Subcutaneous adipose tissue (tissue), 4 donors: Measurements from ENCODE around the gene DGKD. TPM values are rescaled to one million over a fixed set of nuclear protein-coding genes. Genes with fewer than 3 reads are reported as not detected.

Experiments
- total RNA-seq, 4 donors: library from RNA; depleted of rRNA; stranded (reverse); fragments of >200 nt; gene quantifications; one replicate each; pipeline ENCODE4 v1.1.0, GENCODE V29; 2016
- TF ChIP-seq, protein P1 (sequence below): fragments of 450-650 bp; IDR thresholded peaks from one replicate; pipeline ENCODE4 v1.5.1; 2016; ENCODE audit warnings: low read depth, mild to moderate bottlenecking, control low read depth, antibody characterized with exemption, moderate library complexity

DGKD gene
- total RNA-seq, 4 donors from 2014 or later: 13.0 to 24.9 (median 17.8) TPM

DNA sequence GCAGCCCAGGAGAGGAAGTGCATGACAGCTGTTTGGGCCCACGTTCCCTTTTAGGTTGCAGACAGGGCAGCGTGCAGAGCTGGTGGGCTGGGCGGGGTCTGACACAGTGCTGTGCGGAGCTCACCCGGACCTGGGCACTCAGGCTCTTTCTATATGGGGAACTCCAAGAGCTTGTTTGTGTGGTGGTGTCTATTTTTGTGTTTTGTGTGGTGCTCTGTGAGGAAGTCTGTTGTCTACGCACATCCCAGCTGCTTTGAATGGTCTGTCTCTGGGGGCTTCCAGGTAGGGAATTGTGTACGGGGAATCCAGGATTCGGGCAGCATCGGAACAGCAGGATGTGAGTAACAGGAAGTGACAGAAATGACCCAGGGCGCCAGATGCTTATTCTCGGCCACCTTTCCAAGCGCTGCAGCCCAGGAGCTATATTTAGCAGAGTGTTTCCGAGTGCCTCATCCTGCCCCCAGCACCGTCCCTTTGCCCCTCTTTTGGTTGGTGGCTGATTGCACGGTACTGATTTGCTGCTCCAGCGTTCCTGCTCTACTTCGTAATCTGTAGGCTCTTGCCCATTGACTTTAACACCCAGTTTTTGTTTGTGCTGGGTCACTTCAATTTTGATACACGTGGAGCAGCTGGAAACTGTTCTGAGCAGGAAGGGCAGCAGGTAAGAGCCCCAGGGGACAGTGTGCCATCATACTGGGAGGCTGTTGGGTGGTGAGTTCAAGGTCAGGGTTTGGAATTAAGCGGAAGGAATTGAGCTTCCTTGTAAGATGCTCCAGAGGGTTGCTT is 64.7 kb downstream of the DGKD start:
- TF ChIP-seq, protein P1, sequence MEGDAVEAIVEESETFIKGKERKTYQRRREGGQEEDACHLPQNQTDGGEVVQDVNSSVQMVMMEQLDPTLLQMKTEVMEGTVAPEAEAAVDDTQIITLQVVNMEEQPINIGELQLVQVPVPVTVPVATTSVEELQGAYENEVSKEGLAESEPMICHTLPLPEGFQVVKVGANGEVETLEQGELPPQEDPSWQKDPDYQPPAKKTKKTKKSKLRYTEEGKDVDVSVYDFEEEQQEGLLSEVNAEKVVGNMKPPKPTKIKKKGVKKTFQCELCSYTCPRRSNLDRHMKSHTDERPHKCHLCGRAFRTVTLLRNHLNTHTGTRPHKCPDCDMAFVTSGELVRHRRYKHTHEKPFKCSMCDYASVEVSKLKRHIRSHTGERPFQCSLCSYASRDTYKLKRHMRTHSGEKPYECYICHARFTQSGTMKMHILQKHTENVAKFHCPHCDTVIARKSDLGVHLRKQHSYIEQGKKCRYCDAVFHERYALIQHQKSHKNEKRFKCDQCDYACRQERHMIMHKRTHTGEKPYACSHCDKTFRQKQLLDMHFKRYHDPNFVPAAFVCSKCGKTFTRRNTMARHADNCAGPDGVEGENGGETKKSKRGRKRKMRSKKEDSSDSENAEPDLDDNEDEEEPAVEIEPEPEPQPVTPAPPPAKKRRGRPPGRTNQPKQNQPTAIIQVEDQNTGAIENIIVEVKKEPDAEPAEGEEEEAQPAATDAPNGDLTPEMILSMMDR: no peak

DNA sequence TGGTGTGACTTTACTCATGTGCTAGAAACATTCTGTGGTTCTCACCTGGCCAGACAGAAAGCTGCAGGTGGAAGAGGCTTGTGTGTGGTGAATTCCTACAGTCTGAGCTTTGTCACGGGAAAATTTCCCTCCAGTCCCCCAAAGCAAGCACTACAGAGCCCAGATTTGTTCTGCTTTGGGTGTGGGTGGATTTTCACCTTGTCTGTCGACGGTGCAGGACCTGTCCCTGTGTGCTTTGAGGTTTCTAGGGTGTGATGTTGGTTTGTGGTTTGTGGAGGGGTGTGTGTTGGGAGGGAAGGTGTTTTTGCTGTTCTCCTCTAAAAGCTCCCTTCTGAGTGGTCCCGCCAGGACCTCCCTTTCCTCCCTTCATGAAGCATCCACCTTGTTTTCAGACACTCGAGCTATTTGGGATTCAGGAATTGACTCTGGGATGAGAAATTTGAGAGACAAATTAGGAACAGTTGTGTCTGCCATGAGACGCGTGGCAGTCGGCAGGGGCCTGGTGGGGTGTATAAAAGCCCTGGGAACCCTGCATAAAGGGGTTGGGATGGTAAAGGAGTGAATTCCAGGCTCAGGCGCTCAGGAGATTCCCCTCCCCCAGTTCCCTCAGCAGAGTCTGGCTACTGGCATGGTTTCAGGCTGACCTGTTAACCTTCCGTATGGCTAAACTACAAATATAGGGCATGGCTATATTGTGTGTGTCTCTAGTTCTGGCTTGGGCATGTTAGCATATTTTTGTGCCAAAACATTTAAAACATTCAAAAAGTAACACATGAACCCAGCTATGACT is 65.5 kb downstream of the DGKD start:
- TF ChIP-seq, protein P1: no peak

DNA sequence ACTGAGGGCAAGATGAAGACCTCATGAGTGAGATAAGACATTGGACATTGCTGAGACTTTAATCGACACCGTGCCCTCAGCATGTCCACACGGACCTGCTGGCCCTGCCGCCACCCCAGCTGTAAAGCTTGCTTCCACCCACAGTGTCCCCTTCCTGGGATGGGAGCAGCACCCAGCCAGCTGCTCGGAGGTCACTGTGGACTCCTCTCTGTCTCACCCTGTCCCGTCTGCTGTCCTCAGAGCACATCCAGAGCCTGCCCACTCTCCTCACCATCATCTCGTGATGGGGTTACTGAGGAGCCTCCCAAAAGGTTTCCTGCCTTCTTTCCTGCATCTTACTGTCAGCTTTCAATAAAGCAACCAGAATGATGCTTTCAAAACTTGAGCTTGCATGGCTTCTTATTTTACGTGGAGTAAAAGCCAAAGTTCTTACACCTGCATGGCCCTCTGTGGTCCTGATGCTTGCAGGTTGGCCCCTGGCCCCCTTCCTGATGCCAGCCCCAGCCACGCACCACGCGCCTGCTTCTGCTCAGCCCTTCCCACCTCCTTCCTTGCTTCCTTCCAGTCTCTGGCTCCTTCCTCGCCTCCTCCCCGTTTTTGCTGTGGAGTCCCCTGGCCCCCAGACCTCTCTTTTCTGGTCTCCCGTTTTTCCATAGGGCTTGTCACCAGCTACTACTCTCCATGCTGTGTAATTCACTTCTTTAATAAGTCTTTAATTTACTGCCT is 67.0 kb downstream of the DGKD start:
- TF ChIP-seq, protein P1: no peak

DNA sequence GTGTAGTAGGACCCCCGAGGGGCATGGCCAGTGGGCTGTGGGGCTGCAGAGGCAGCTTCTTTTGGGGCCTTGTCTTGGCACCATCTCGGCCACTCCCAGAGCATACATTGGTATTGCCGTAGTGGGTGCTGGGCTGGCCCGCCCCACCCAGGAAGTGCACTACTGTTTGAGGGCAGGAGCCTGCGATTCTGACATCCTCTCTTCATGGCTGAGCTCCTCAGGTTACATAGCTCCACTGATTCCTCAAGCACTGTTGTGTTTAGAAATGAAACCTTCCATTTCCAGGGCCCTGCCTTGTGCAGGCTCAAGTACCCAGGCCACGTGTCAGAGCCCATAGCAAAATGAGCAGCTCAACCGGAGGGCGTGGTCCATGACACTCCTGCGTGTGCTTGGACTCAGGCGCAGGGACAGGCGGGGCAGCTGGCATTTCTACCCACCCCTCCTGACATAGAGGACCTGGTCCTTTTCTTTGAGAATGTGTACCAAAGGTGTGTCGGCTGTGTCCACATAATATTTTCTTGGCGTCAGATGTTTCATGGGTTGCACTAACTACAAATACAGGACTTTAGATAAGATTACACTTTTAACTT is 67.9 kb downstream of the DGKD start:
- TF ChIP-seq, protein P1: no peak

DNA sequence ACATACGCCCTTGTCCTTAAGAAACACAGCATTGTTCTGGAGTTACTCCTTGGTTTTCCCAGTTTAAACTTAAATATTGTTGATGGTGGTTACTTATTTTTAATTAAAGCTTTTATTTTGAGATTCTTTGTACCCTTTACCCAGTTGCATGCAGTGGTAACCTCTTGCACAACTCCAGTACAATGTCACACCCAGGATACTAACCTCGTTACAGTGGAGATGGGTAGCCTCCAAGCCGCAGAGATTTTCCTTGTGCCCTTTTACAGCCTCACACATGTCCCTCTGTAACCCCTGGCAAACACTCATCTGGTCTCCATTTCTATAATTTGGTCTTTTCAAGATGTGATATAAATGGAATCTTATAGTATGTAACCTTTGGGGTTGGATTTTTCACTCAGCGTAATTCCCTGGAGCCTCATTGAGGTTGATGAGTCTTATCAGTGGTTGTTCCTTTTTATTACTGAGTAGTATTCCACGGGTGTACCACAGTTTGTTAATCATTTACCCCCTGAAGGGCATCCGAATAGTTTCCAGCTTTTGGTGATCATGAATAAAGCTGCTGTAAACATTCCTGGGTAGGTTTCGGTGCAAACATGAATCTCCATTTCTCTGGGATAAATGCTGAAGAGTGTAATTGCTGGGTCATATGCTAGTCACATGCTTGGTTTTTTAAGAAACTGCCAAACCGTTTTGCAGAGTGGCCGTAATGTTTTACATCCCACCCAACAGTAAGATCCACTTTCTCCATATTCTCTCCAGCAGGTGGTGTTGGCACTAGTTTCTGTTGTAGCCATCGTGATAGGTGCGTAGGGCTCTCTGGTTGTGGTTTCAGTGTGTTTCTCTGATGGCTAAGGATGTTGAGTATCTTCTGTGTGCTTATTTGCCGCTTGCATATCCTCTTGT is 68.6 kb downstream of the DGKD start:
- TF ChIP-seq, protein P1: no peak

DNA sequence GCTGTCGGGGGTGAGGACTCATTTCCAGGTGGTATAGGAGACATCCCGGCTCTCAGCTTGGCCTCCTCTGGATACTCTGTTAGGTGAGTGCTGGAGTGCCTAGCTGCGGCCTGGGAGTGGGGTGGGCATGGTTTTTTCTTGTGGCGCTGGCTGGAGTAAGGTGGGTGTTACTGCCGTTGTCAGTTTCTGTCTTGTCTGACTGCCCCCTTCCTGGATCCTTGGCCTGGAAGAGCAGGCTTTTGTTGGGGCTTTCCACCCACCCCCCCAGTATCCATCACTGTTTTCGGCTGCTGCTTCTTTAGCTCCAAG is 69.2 kb downstream of the DGKD start:
- TF ChIP-seq, protein P1: no peak
